Omental fat pad (tissue), 4 donors: Measurements from ENCODE around the gene ZDHHC22. TPM values are rescaled to one million over a fixed set of nuclear protein-coding genes. Genes with fewer than 3 reads are reported as not detected.

Experiments used
- ATAC-seq: fragments of 150-250 bp; one replicate; pipeline ENCODE4 v1.9.1; 2016; ENCODE audit warnings: mild to moderate bottlenecking, moderate library complexity; ENCODE audit not compliant: low FRiP score
- DNase-seq: peaks from one replicate; pipeline ENCODE4 v3.0.0-alpha.2; 2019; ENCODE audit warnings: low spot score
- CTCF ChIP-seq, 3 donors: fragments of 450-650 bp; IDR thresholded peaks; one replicate each; pipeline ENCODE4 v1.5.1; 2016 to 2017; ENCODE audit warnings: antibody characterized with exemption in 3 of 3, mild to moderate bottlenecking in 3 of 3, moderate library complexity in 2 of 3
- total RNA-seq, 4 donors: library from RNA; depleted of rRNA; stranded (reverse); fragments of >200 nt; gene quantifications; one replicate each; pipeline ENCODE4 v1.1.0, GENCODE V29; 2016

Gene ZDHHC22
- total RNA-seq, 4 donors from 2014 or later: not detected

GRCh38 chr14:77139540-77140358 lies 1.8 kb downstream of the ZDHHC22 start:
- ATAC-seq (no peak), DNase-seq (no peak)
- no peak for TF ChIP-seq CTCF (IDR thresholded peaks at IDR 0.05)

GRCh38 chr14:77139022-77139421 lies 2.6 kb downstream of the ZDHHC22 start:
- TF ChIP-seq CTCF (IDR thresholded peaks at IDR 0.05): no peak
- no peak for DNase-seq

GRCh38 chr14:77133720-77134338 lies 7.8 kb downstream of the ZDHHC22 start:
- no peak for ATAC-seq
- DNase-seq: no peak
- no peak for TF ChIP-seq CTCF (IDR thresholded peaks at IDR 0.05)

More at GRCh38 chr14:77139022-77139421, 2.6 kb downstream of the ZDHHC22 start:
- ATAC-seq: no peak

GRCh38 chr14:77131871-77132486 lies 9.6 kb downstream of the ZDHHC22 start:
- no peak for TF ChIP-seq CTCF (IDR thresholded peaks at IDR 0.05)
- ATAC-seq: no peak
- no peak for DNase-seq

- no peak for ATAC-seq
- no peak for DNase-seq
- TF ChIP-seq CTCF (IDR thresholded peaks at IDR 0.05): no peak
These were observed 10.4 kb downstream of the ZDHHC22 start for GRCh38 chr14:77131206-77131605.

GRCh38 chr14:77130386-77130785 lies 11.2 kb downstream of the ZDHHC22 start:
- DNase-seq (no peak), ATAC-seq (no peak)
- TF ChIP-seq CTCF (IDR thresholded peaks at IDR 0.05): no peak
